ENCODE results near the gene ERO1A. TPM values are rescaled to one million over a fixed set of nuclear protein-coding genes. Genes with fewer than 3 reads are reported as not detected.

Gene ERO1A
- total and polyA plus RNA-seq, 4 donors = 16.5 to 42.3 (median 20.0) TPM

- 97% methylated on average over 5 of the region's 5 CpGs for WGBS
- Histone ChIP-seq H3K4me3 (ENCODE audit: low read depth in 1 of 3, low read length in 3 of 3) (no peak overlapping the region), H3K36me3 (ENCODE audit: control insufficient read depth in 4 of 4, insufficient read depth in 3 of 4, low read depth in 1 of 4, low read length in 3 of 4) (no peaks in the 10 kb centered on the region), H3K27me3 (ENCODE audit: control insufficient read depth in 4 of 4, insufficient read depth in 4 of 4, low read length in 3 of 4) (no peaks in the 10 kb centered on the region), H3K27ac (ENCODE audit: low read depth in 1 of 2, low read length in 2 of 2) (no peak overlapping the region), H3K4me1 (ENCODE audit: control insufficient read depth in 4 of 4, insufficient read depth in 4 of 4, low read length in 3 of 4) (no peaks in the 10 kb centered on the region), H3K9me3 (ENCODE audit: control insufficient read depth in 4 of 4, low read length in 3 of 4) (no peaks in the 10 kb centered on the region), H3K9ac (ENCODE audit: low read depth in 1 of 2, low read length in 2 of 2) (no peak overlapping the region)
- no peak for DNase-seq (ENCODE audit: low spot score)
- TF ChIP-seq FOXA2 (IDR thresholded peaks at IDR 0.05) = no peak
- TF ChIP-seq CTCF (IDR thresholded peaks at IDR 0.05; ENCODE audit: low read depth, low read length, missing input control) = no peak
- no peak for TF ChIP-seq EGR1 (IDR thresholded peaks at IDR 0.05; ENCODE audit: low read depth in 2 of 2)
- no peak for TF ChIP-seq HNF4G (IDR thresholded peaks at IDR 0.05)
- no peak for TF ChIP-seq JUND (IDR thresholded peaks at IDR 0.05)
- TF ChIP-seq ATF3 (IDR thresholded peaks at IDR 0.05) = no peak
- TF ChIP-seq REST (IDR thresholded peaks at IDR 0.05) = no peak
- TF ChIP-seq YY1 (IDR thresholded peaks at IDR 0.05) = no peak
- TF ChIP-seq HNF4A (conservative IDR thresholded peaks at IDR 0.05) = no peak
- TF ChIP-seq TAF1 (conservative IDR thresholded peaks at IDR 0.05) = no peak
- TF ChIP-seq MAX (IDR thresholded peaks at IDR 0.05) = no peak
- no peak for TF ChIP-seq NR2F2 (IDR thresholded peaks at IDR 0.05)
- no peak for TF ChIP-seq FOXA1 (IDR thresholded peaks at IDR 0.05)
- TF ChIP-seq RAD21 (IDR thresholded peaks at IDR 0.05) = no peak
- no peak for TF ChIP-seq GABPA (IDR thresholded peaks at IDR 0.05 in 1 of 2, conservative IDR thresholded peaks at IDR 0.05 in 1 of 2)
- TF ChIP-seq SP1 (IDR thresholded peaks at IDR 0.05) = no peak
- no peak for TF ChIP-seq ZBTB33 (IDR thresholded peaks at IDR 0.05)
- TF ChIP-seq RXRA (IDR thresholded peaks at IDR 0.05) = no peak
These were observed 98.5 kb downstream of the ERO1A start for GRCh38 chr14:52596861-52597260.

Data from liver (tissue), 9 donors.